ENCODE measurements around the gene TUB. TPM values are rescaled to one million over a fixed set of nuclear protein-coding genes. Genes with fewer than 3 reads are reported as not detected.

Gene TUB
- polyA plus RNA-seq, 1 experiment = 11.8 TPM

DNA sequence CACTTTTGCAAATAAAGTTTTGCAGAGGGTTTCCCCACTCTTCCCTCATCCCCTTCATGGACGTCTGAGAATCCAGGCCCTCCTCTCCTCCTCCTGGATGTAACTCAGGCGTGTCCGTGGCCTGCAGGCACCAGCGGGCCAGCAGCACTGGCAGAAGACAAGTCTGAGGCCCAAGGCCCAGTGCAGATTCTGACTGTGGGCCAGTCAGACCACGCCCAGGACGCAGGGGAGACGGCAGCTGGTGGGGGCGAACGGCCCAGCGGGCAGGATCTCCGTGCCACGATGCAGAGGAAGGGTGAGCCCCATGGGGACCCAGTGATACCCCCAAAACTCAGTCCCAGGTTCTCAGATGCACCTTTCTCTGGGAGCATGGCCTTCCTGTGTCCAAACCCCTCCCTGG, 14.4 kb downstream of the TUB start:
- no peak overlapping the region for H3K4me3 ChIP-seq (ENCODE audit: low read depth, low read length)
- ChIA-PET POLR2A (no interaction called here), CTCF (interaction anchor here (0.6 to 21.3 kb wide), 8 partner anchors 7 to 90 kb away, joined by 3 to 710 read pairs (median 37); no protein-coding TSS in a partner anchor)
- no peak for DNase-seq (ENCODE audit: low read depth)
- TF ChIP-seq, protein P1, sequence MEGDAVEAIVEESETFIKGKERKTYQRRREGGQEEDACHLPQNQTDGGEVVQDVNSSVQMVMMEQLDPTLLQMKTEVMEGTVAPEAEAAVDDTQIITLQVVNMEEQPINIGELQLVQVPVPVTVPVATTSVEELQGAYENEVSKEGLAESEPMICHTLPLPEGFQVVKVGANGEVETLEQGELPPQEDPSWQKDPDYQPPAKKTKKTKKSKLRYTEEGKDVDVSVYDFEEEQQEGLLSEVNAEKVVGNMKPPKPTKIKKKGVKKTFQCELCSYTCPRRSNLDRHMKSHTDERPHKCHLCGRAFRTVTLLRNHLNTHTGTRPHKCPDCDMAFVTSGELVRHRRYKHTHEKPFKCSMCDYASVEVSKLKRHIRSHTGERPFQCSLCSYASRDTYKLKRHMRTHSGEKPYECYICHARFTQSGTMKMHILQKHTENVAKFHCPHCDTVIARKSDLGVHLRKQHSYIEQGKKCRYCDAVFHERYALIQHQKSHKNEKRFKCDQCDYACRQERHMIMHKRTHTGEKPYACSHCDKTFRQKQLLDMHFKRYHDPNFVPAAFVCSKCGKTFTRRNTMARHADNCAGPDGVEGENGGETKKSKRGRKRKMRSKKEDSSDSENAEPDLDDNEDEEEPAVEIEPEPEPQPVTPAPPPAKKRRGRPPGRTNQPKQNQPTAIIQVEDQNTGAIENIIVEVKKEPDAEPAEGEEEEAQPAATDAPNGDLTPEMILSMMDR (IDR thresholded peaks at IDR 0.05; ENCODE audit: insufficient read depth, low read depth, low read length) = no peak
- H3K36me3 ChIP-seq (ENCODE audit: control insufficient read depth, insufficient read depth, low read length) = peaks cover 17% of the 10 kb centered on the region
- H3K27me3 ChIP-seq (ENCODE audit: control insufficient read depth, insufficient read depth, low read length) = no peaks in the 10 kb centered on the region

DNA sequence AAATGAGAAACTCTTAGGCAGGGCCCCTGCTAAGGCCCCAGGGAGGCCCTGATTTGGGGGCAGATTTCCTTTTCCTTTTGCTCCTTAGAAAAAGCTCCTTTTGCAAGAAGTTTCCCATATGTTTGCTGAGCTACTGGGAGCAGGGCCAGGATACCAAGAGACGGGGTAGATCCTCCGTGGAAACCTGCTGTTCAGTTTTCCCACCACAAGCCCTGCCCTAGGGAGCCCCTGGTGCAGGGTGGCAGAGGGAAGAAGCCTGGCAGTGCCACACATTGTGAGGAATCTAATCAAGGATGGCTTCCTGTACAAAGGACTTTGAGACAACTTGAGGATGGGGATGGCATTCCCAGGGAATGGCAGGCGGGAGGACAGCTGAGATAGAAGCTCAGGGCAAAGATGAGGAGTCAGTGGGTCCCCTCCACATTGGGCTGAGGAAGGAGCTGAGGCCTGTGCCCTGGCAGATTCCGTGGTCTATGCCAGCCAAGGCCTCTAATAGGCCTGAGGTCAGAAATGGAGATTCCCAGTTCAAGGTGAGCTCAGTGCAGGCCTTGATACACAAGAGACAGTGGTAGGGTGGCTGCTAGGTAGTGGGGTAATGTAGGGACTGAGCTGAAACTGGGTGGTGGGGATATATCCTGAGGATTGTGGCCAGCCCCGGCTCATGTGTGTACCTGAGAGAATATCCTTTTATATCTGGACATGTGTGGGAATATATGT, 15.0 kb downstream of the TUB start:
- DNase-seq (ENCODE audit: low read depth) = no peak
- TF ChIP-seq, protein P1 (IDR thresholded peaks at IDR 0.05; ENCODE audit: insufficient read depth, low read depth, low read length) = no peak

DNA sequence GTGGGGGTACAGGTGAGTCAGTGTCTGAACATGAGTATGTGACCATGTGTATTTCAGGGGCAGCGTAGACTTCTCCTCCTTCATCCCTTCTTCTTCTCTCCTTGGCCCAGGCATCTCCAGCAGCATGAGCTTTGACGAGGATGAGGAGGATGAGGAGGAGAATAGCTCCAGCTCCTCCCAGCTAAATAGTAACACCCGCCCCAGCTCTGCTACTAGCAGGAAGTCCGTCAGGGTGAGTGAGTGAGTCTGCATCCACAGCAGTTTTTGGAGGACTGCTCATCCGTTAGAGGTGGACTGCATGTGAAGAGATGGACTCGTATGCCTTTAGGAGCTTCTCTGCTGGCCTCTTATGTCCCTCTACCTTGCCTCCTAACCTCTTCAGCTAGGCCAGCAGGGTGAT, 15.6 kb downstream of the TUB start:
- ChIA-PET CTCF (interaction anchor here (0.9 to 21.3 kb wide), 10 partner anchors 7 to 191 kb away, joined by 3 to 710 read pairs (median 16); partner anchors contain the start of gene EIF3F), POLR2A (no interaction called here)
- H3K27me3 ChIP-seq (ENCODE audit: control insufficient read depth, insufficient read depth, low read length) = no peaks in the 10 kb centered on the region
- H3K36me3 ChIP-seq (ENCODE audit: control insufficient read depth, insufficient read depth, low read length) = peaks cover 25% of the 10 kb centered on the region
- H3K4me3 ChIP-seq (ENCODE audit: low read depth, low read length) = no peak overlapping the region
- TF ChIP-seq, protein P1 (IDR thresholded peaks at IDR 0.05; ENCODE audit: insufficient read depth, low read depth, low read length) = no peak
- no peak for DNase-seq (ENCODE audit: low read depth)

More for the DNA sequence above, 15.0 kb downstream of the TUB start:
- POLR2A ChIA-PET = no interaction called here
- H3K27me3 ChIP-seq (ENCODE audit: control insufficient read depth, insufficient read depth, low read length) = no peaks in the 10 kb centered on the region
- H3K4me3 ChIP-seq (ENCODE audit: low read depth, low read length) = no peak overlapping the region
- peaks cover 21% of the 10 kb centered on the region for H3K36me3 ChIP-seq (ENCODE audit: control insufficient read depth, insufficient read depth, low read length)
- CTCF ChIA-PET = interaction anchor here (0.9 to 21.3 kb wide), 9 partner anchors 7 to 191 kb away, joined by 3 to 710 read pairs (median 6); partner anchors contain the start of gene EIF3F

DNA sequence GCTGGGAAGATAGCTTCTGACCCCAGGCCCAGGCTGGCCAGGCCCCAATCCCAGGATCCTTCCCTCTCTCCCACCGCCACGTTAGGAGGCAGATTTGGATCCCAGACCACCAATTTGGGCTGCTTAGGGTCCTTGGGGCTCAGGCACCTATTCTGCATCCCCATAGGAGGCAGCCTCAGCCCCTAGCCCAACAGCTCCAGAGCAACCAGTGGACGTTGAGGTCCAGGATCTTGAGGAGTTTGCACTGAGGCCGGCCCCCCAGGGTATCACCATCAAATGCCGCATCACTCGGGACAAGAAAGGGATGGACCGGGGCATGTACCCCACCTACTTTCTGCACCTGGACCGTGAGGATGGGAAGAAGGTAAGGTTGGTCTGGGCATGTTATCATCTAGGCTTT, 16.1 kb downstream of the TUB start:
- no peak overlapping the region for H3K4me3 ChIP-seq (ENCODE audit: low read depth, low read length)
- DNase-seq (ENCODE audit: low read depth) = no peak
- TF ChIP-seq, protein P1 (IDR thresholded peaks at IDR 0.05; ENCODE audit: insufficient read depth, low read depth, low read length) = no peak
- H3K36me3 ChIP-seq (ENCODE audit: control insufficient read depth, insufficient read depth, low read length) = peaks cover 28% of the 10 kb centered on the region
- ChIA-PET POLR2A (no interaction called here), CTCF (interaction anchor here (0.9 to 21.3 kb wide), 10 partner anchors 8 to 419 kb away, joined by 3 to 710 read pairs (median 18); partner anchors contain the start of gene EIF3F)
- no peaks in the 10 kb centered on the region for H3K27me3 ChIP-seq (ENCODE audit: control insufficient read depth, insufficient read depth, low read length)

DNA sequence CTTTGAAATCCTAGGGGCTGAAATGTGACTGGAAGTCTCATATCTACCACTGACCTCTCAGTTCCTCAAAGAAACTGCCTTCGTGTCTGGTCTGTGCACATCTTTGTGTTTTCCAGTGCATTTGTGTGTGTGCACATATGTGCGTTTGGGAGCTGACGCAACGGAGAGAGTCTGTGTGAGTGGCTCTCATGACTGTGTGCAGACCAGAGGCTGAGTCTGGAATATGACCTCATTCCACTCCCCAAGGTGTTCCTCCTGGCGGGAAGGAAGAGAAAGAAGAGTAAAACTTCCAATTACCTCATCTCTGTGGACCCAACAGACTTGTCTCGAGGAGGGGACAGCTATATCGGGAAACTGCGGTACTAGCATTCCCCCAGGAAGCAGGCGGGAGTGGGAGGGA, 16.5 kb downstream of the TUB start:
- peaks cover 28% of the 10 kb centered on the region for H3K36me3 ChIP-seq (ENCODE audit: control insufficient read depth, insufficient read depth, low read length)
- H3K27me3 ChIP-seq (ENCODE audit: control insufficient read depth, insufficient read depth, low read length) = no peaks in the 10 kb centered on the region
- H3K4me3 ChIP-seq (ENCODE audit: low read depth, low read length) = no peak overlapping the region
- POLR2A ChIA-PET = no interaction called here
- TF ChIP-seq, protein P1 (IDR thresholded peaks at IDR 0.05; ENCODE audit: insufficient read depth, low read depth, low read length) = no peak
- CTCF ChIA-PET = interaction anchor here (0.7 to 21.3 kb wide), 10 partner anchors 9 to 420 kb away, joined by 3 to 710 read pairs (median 38); partner anchors contain the start of gene EIF3F
- DNase-seq (ENCODE audit: low read depth) = no peak

Data from BJ (cell line).